Measurements from ENCODE around the gene KLHL15. TPM values are rescaled to one million over a fixed set of nuclear protein-coding genes. Genes with fewer than 3 reads are reported as not detected.
"Not testable (repeated sequence)": the region's sequence is repeated elsewhere in the genome, so short reads cannot be mapped to it uniquely, and the experiment has no call there.

The KLHL15 gene
- total RNA-seq, 1 donor from 2014 or later, result 6.2 TPM

- DNase-seq (ENCODE audit: low spot score), result no peak
Observed at GRCh38 chrX:24018809-24019208, 8.2 kb downstream of the KLHL15 start.

GRCh38 chrX:24017674-24018073, 9.3 kb downstream of the KLHL15 start:
- DNase-seq (ENCODE audit: low spot score), result no peak

DNA sequence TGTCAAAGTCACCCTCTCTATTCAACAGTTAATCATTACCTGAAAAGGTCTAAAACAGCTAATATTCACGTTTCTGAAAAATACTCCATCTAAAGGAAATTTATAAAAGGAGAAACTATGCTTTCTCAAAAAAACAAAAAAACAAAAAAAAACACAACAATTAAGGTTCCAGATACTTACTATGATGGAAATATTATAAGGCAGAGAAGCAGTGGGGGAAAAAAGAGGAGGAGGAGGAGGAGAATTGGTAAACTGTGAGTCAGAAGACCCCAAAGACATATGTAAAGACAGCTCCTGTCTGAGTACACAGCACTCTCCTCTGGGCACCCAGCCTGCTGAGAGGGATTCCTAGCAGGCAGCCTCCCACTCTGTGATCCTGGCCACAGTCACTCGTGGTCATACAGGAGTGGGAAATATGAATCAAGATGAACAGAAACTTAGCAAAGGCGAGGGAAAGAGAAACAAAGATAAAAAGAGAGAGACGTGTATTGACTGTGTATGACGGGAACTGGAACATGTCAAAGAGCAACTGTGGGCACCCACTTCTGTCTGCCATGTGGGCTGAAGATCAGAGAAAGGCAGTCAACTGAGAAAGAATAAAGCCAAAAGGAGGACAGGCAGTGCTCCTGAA, 12.5 kb downstream of the KLHL15 start:
- DNase-seq (ENCODE audit: low spot score), result no peak

- no peak for DNase-seq (ENCODE audit: low spot score)
Observed at GRCh38 chrX:24012266-24012665, 14.7 kb downstream of the KLHL15 start.

- no peak for DNase-seq (ENCODE audit: low spot score)
Observed at GRCh38 chrX:24005867-24006266, 21.1 kb downstream of the KLHL15 start.

- DNase-seq (ENCODE audit: low spot score), result no peak
Observed at GRCh38 chrX:24005028-24005427, 22.0 kb downstream of the KLHL15 start.

DNA sequence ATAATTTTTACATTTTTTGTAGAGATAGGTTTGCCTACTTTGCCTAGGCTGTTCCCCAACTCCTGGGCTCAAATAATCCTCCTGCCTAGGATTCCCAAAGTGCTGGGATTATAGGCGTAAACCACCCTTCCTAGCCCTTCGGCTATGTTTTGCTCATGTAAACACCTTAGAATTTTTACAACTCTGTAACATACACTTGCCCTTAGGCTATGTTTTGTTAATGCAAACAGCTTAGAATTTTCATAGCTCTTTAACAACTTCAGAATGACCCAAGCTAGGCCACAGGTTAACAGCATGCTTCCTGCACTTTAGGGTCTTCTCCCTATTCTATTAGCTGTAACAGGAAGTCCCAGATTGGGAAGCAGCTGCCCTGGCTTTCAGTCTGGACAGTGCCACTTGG, 24.2 kb downstream of the KLHL15 start:
- DNase-seq (ENCODE audit: low spot score), result no peak

DNA sequence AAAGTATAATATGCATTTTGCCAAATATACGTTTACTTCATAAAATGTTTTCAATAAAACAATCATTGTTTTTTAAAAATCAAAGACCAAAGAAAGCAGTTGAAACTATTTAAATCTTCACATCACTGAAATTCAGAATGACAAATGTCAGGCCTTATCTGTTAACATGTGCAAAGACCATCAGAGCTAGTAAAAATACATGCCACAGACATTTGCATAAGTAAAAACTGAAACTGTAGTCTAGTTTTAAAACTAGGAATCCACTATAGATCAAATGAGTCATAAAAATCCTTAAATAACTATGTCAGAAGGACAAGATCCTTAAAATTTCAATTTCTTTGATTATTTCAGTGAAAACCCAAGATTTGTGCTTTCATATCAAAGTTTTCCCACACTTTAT, 24.8 kb downstream of the KLHL15 start:
- DNase-seq (ENCODE audit: low spot score), result no peak

- no peak for DNase-seq (ENCODE audit: low spot score)
Observed at GRCh38 chrX:23999671-24000070, 27.3 kb downstream of the KLHL15 start.

DNA sequence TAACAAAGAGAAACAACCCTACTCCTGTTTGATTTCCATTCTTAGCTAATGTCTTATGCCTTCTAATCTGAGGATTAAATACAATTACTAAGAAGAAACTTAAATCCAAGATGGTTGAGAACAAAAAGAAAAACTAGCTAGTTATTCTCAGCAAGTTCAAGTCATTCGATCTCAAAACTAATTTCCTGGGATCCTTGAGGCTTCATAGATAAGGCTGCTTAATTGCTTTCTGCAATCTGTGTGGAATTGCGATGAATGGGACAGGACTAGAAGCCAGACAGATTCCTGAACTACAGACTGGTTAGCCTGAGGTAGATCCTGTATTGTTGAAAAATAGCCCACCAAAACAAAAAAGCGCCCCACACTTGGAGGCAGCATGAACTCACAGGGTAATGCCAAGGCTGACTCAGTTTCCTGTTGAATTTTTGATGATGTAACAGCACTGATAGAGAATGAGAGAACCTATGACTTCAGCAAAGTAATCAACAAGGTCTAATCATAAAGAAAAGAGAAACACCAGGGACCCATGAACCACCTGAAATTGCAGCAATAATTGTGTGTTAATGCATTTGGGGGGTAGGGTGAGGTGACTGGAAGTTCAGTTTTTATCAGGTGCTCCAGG, 33.9 kb downstream of the KLHL15 start:
- no peak for DNase-seq (ENCODE audit: low spot score)

DNA sequence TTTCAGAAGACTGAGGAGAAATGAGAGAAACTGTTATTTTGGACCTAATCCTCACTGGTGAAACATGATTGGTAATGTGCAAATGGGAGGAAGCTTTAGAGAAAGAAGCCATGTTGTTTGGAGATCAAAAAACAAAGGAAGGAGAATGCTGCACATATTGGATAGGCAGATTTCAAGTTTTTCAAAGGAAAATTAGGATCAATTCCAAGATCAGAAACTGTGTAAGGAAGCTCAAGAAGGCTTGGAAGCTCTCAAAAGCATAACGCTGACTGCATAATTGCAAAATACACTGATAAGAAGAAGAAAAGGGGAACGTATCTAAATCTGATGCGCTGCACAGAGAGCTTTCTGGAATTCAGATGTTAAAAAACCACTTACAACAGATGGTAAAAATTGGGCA, 34.6 kb downstream of the KLHL15 start:
- DNase-seq (ENCODE audit: low spot score), result no peak

DNA sequence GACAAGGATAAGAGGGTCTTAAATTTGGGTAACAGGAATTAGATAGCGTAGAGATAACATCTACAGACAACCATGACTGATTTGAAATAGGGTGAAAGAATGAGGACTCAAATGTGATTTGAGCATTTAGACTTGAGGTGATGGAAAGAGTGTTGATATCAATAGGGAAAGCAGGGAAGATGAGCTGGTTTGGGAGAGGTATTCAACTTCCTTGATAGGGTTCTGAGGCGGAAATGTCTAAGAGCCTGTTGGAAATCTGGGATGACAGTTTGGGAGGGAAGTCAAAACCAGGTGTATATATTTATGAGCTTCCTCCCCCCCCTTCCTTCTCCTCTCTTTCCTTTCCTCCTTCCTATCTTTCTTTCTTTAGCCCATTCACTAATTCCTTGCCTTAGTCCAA, 36.5 kb downstream of the KLHL15 start:
- no peak for DNase-seq (ENCODE audit: low spot score)

- no peak for DNase-seq (ENCODE audit: low spot score)
Observed at GRCh38 chrX:23989689-23990088, 37.3 kb downstream of the KLHL15 start.

DNA sequence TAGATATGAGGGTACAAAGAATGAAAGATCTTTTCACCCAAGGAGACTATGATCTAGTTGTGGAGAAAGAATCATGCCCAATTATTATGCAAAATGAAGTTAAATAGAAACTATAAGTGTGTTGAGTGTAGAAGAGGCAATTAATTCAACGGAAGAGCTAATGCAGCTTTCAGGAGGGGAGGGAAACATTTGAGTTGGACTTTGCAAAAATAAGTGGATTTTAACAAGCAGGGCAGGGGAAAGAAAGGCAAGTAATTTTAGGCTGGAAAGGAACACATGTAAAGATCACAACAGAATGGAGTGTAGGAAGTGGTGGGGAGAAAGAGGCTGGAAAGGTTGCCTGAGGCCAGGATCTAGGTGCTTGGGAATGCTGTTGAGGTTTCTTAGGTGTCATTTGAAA, 44.1 kb downstream of the KLHL15 start:
- no peak for DNase-seq (ENCODE audit: low spot score)

- no peak for DNase-seq (ENCODE audit: low spot score)
Observed at GRCh38 chrX:23981711-23982110, 45.3 kb downstream of the KLHL15 start.

DNA sequence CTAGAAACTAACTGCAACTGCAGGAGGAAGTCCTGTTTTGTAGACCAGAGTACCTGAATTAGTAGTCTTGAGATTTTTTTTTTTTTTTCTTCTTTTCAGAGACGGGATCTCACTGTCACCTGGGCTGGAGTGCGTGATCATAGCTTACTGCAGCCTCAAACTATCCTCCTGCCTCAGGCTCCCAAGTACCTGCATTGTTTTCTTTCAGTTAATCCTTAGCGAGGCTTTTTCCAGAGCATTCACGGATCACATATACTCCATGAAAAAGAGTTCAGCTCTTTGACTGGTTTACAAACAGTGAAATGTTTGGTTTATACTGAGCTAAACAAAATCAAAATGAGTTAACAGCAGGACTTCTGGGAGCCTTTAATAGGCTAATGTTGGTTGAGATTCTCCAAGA, 45.8 kb downstream of the KLHL15 start:
- no peak for DNase-seq (ENCODE audit: low spot score)

DNA sequence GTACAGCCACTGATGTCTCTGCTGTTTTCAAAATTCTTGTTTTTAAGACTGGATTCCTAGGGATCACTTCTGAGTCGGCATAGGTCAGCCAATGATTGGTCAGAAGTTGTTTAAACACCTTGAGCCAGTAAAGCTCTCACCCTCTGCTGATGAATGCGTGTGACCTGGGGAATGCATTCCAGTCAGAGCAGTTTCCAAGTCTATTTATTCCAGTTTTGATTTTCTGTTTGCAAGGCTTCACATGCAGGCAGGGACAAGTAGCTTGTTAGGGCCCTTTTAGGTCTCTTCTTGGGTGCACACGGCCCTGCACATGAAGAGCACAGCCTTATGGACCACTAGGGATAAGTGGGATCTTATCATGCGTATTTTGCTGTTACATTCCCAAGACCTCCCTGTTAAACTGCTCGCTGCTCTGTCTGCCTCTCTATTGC, 47.0 kb downstream of the KLHL15 start:
- DNase-seq (ENCODE audit: low spot score), result no peak

- no peak for DNase-seq (ENCODE audit: low spot score)
Observed at GRCh38 chrX:23978491-23978890, 48.5 kb downstream of the KLHL15 start.

- DNase-seq (ENCODE audit: low spot score), result not testable (repeated sequence)
Observed at GRCh38 chrX:23965630-23966029, 61.4 kb downstream of the KLHL15 start.

- no peak for DNase-seq (ENCODE audit: low spot score)
Observed at GRCh38 chrX:23964191-23964590, 62.8 kb downstream of the KLHL15 start.

DNA sequence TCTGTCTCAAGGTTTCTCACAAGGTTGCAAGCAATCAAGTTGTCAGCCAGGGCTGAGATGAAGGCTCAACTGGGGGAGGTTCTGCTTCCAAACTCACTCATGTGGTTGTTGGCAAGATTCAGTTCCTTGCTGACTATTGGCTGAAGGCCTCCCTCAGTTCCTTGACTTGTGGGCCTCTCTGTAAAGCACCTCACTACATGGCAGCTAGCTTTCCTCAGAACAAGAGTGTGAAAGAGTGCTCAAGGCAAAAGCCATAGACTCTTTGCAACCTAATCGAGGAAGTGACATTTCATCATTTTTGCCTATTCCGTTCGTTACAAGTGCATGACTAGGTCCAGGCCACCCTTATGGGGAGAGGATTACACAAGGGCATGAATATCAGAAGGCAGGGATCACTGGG, 67.2 kb downstream of the KLHL15 start:
- no peak for DNase-seq (ENCODE audit: low spot score)

DNA sequence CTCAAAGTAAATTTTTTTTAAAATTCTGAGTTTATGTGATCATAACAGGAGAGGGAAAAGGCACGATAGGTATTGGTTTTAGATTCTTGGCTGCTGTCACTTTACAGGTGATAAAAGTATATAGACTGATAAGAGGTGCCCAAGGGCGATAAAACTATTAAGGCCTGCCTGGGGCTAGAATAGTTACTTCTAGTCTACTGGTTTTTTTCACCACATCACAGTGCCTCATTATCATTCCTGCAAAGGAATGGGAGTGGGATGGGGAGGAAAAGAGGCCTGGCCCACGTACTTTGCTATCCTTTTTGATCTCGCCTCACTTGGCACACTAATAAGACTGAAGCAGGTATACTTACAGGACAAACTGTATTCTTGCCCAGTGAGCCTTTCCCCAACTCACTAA, 72.6 kb downstream of the KLHL15 start:
- DNase-seq (ENCODE audit: low spot score), result no peak

DNA sequence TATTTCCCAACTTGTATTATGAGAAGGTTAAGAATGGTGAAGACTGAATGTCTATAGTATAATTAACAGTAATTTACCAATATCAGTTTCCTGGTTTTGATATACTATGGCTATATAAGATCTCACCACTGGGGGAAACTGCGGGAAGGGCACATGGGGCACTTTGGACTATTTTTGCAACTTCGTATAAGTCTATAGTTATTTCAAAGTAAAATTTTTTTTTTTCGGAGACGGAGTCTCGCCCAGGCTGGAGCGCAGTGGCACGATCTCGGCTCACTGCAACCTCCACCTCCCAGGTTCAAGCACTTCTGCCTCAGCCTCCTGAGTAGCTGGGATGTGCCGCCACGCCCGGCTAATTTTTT, 73.1 kb downstream of the KLHL15 start:
- DNase-seq (ENCODE audit: low spot score), result no peak
